Astrocyte (in vitro differentiated cells and primary cell): ENCODE measurements around the gene GALNT2. TPM values are rescaled to one million over a fixed set of nuclear protein-coding genes. Genes with fewer than 3 reads are reported as not detected.

Experiments
- DNase-seq: peaks from one replicate; pipeline ENCODE4 v3.0.0-alpha.2; 2010; ENCODE audit warnings: low read depth
- FAIRE-seq: peaks from 2 replicates; lab custom pipeline; 2011; peaks lifted over from hg19 to GRCh38; lab: Jason Lieb, UNC
- H2AFZ ChIP-seq: 2 replicates; pipeline ENCODE4 v1.6.0; 2012; ENCODE audit warnings: low read depth, low read length, inconsistent platforms
- H3K27ac ChIP-seq: 2 replicates; pipeline ENCODE4 v1.5.1; 2011; ENCODE audit warnings: low read depth, low read length, inconsistent platforms
- H3K27me3 ChIP-seq: 2 replicates; pipeline ENCODE4 v1.6.0; 2011; ENCODE audit warnings: low read length, inconsistent platforms; ENCODE audit not compliant: insufficient read depth
- H3K36me3 ChIP-seq: 2 replicates; pipeline ENCODE4 v1.5.1; 2011; ENCODE audit warnings: low read length, inconsistent platforms; ENCODE audit not compliant: insufficient read depth
- H3K4me1 ChIP-seq: 2 replicates; pipeline ENCODE4 v1.5.1; 2011; ENCODE audit warnings: low read length, inconsistent platforms; ENCODE audit not compliant: insufficient read depth
- H3K4me2 ChIP-seq: 2 replicates; pipeline ENCODE4 v1.6.0; 2012; ENCODE audit warnings: low read length, inconsistent platforms
- H3K4me3 ChIP-seq: 2 replicates; pipeline ENCODE4 v1.5.1; 2011; ENCODE audit warnings: low read depth, mild to moderate bottlenecking, low read length, inconsistent platforms; ENCODE audit not compliant: insufficient read depth
- H3K79me2 ChIP-seq: 2 replicates; pipeline ENCODE4 v1.6.0; 2012; ENCODE audit warnings: mild to moderate bottlenecking, low read length, inconsistent platforms; ENCODE audit not compliant: insufficient read depth
- H3K9ac ChIP-seq: 2 replicates; pipeline ENCODE4 v1.6.0; 2012; ENCODE audit warnings: mild to moderate bottlenecking, low read length, inconsistent platforms
- H3K9me3 ChIP-seq: 2 replicates; pipeline ENCODE4 v1.5.1; 2012; ENCODE audit warnings: low read depth, mild to moderate bottlenecking, low read length, inconsistent platforms; ENCODE audit not compliant: insufficient read depth
- H4K20me1 ChIP-seq: 2 replicates; pipeline ENCODE4 v1.6.0; 2012; ENCODE audit warnings: low read length, inconsistent platforms; ENCODE audit not compliant: insufficient read depth
- H3K27ac Mint-ChIP-seq: one replicate; pipeline ENCODE4 v1.8.0; 2021; ENCODE audit warnings: mild to moderate bottlenecking, mixed read lengths; ENCODE audit not compliant: unreplicated experiment
- H3K27me3 Mint-ChIP-seq: one replicate; pipeline ENCODE4 v1.8.0; 2021; ENCODE audit warnings: low read depth, mixed read lengths; ENCODE audit not compliant: unreplicated experiment
- H3K36me3 Mint-ChIP-seq: one replicate; pipeline ENCODE4 v1.8.0; 2021; ENCODE audit warnings: low read depth, mixed read lengths; ENCODE audit not compliant: unreplicated experiment
- H3K4me1 Mint-ChIP-seq: one replicate; pipeline ENCODE4 v1.8.0; 2021; ENCODE audit warnings: low read depth, mixed read lengths; ENCODE audit not compliant: unreplicated experiment
- H3K4me3 Mint-ChIP-seq: one replicate; pipeline ENCODE4 v1.8.0; 2021; ENCODE audit warnings: mild to moderate bottlenecking, moderate library complexity, mixed read lengths; ENCODE audit not compliant: unreplicated experiment
- H3K9me3 Mint-ChIP-seq: one replicate; pipeline ENCODE4 v1.8.0; 2021; ENCODE audit warnings: mild to moderate bottlenecking, mixed read lengths; ENCODE audit not compliant: unreplicated experiment
- EZH2 ChIP-seq: IDR thresholded peaks from 2 replicates; pipeline ENCODE4 v1.6.1; 2012; ENCODE audit warnings: mild to moderate bottlenecking, low read length, inconsistent platforms; ENCODE audit not compliant: insufficient read depth
- total RNA-seq: library from RNA; stranded (reverse); gene quantifications from 2 replicates; pipeline ENCODE4 v1.2.1, GENCODE V29; 2021
- TF ChIP-seq, protein P1 (sequence below): IDR thresholded peaks from 2 replicates; pipeline ENCODE4 v1.5.1; 2011; ENCODE audit warnings: low read depth, mild to moderate bottlenecking, inconsistent platforms, low read length, moderate library complexity; ENCODE audit not compliant: insufficient read depth

GALNT2 gene
- total RNA-seq, 1 donor from 2014 or later: 507 TPM

DNA sequence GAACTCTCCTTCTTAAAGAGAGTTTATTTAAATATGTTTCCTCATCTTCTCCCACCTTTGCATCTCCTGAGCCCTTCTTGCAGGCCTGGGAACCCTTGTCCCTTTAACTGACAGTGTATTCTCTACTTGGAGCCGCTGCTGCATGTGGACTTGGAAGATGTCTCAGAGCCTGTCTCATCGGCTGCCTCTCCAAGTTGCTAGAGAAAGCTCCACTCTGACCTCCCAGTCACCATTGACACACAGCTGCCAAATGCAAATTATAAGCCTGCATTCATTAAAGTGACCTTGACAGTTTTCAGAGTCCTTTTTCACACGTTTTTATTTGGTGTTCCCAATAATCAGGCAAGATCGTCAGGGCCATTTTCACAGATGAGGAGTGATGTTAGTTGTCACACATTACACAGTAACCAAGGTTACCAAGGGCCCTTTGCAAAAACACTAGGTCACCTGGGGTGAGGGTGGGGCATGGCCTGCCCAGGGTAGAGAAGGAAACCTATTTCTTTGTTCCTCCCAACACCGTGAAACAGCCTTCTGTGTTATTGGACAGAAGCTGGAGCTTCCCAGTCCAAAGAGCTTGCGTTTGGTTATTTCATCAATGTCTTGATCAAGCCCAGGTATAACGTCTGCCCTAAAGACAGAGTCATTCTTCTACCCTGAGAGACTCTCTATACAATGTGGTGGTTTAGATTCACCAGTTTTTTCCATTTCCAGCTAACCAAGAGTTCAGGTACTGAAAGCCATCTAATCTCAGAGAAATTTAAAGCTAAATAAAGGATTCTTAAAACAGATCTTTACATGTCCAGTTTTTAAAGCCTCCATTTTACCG lies 164.1 kb downstream of the GALNT2 start:
- H4K20me1 ChIP-seq: peaks cover 44% of the 10 kb centered on the region
- H3K9me3 ChIP-seq: no peaks in the 10 kb centered on the region
- H3K4me2 ChIP-seq: peak overlapping the region; percentile 66
- H3K4me1 Mint-ChIP-seq: peaks cover 29% of the 10 kb centered on the region
- peak overlapping the region; percentile 45 for H3K27ac ChIP-seq
- H3K27ac Mint-ChIP-seq: no peak overlapping the region
- peak overlapping the region; percentile 22 for H3K4me3 Mint-ChIP-seq
- DNase-seq (no peak), FAIRE-seq (no peak)
- no peaks in the 10 kb centered on the region for H3K27me3 ChIP-seq
- H3K79me2 ChIP-seq: peaks cover 15% of the 10 kb centered on the region
- H2AFZ ChIP-seq: no peak overlapping the region
- peaks cover 27% of the 10 kb centered on the region for H3K36me3 Mint-ChIP-seq
- H3K4me3 ChIP-seq: no peak overlapping the region
- peaks cover 2% of the 10 kb centered on the region for H3K36me3 ChIP-seq
- no peak overlapping the region for H3K9ac ChIP-seq
- H3K27me3 Mint-ChIP-seq: no peaks in the 10 kb centered on the region
- TF ChIP-seq, protein P1, sequence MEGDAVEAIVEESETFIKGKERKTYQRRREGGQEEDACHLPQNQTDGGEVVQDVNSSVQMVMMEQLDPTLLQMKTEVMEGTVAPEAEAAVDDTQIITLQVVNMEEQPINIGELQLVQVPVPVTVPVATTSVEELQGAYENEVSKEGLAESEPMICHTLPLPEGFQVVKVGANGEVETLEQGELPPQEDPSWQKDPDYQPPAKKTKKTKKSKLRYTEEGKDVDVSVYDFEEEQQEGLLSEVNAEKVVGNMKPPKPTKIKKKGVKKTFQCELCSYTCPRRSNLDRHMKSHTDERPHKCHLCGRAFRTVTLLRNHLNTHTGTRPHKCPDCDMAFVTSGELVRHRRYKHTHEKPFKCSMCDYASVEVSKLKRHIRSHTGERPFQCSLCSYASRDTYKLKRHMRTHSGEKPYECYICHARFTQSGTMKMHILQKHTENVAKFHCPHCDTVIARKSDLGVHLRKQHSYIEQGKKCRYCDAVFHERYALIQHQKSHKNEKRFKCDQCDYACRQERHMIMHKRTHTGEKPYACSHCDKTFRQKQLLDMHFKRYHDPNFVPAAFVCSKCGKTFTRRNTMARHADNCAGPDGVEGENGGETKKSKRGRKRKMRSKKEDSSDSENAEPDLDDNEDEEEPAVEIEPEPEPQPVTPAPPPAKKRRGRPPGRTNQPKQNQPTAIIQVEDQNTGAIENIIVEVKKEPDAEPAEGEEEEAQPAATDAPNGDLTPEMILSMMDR: no peak
- TF ChIP-seq EZH2: no peak
- no peaks in the 10 kb centered on the region for H3K9me3 Mint-ChIP-seq
- H3K4me1 ChIP-seq: peaks cover 12% of the 10 kb centered on the region

DNA sequence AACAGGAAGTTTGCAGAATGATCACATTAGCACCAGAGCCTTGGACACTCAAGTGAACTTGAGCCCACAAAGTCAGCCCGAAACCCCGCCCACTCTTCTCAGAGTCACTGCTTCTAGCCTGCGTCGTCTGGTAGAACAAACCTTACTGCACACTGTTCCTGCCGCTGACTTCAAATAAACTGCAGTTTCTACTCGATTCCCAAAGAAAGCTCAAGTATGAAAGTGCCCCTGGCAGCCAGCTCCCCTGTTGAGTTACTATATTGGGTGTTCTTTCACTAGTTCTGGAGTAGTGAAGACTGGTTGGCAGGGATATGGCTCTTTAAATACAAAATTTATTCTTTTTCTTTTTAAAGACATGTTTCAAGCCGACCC lies 164.7 kb downstream of the GALNT2 start:
- no peak for TF ChIP-seq EZH2
- TF ChIP-seq, protein P1: no peak
- peaks cover 40% of the 10 kb centered on the region for H4K20me1 ChIP-seq
- H3K4me1 ChIP-seq: peaks cover 15% of the 10 kb centered on the region
- Mint-ChIP-seq H3K27me3 (no peaks in the 10 kb centered on the region), H3K36me3 (peaks cover 31% of the 10 kb centered on the region), H3K4me1 (peaks cover 23% of the 10 kb centered on the region), H3K27ac (no peak overlapping the region), H3K9me3 (no peaks in the 10 kb centered on the region), H3K4me3 (peak overlapping the region; percentile 22)
- FAIRE-seq: no peak
- peak; percentile 60 for DNase-seq
- no peak overlapping the region for H2AFZ ChIP-seq
- peak overlapping the region; percentile 24 for H3K9ac ChIP-seq
- peaks cover 14% of the 10 kb centered on the region for H3K79me2 ChIP-seq
- H3K27me3 ChIP-seq: no peaks in the 10 kb centered on the region
- H3K4me2 ChIP-seq: peak overlapping the region; percentile 66
- peak overlapping the region; percentile 27 for H3K4me3 ChIP-seq
- H3K9me3 ChIP-seq: no peaks in the 10 kb centered on the region
- H3K27ac ChIP-seq: peak overlapping the region; percentile 45
- H3K36me3 ChIP-seq: peaks cover 2% of the 10 kb centered on the region

DNA sequence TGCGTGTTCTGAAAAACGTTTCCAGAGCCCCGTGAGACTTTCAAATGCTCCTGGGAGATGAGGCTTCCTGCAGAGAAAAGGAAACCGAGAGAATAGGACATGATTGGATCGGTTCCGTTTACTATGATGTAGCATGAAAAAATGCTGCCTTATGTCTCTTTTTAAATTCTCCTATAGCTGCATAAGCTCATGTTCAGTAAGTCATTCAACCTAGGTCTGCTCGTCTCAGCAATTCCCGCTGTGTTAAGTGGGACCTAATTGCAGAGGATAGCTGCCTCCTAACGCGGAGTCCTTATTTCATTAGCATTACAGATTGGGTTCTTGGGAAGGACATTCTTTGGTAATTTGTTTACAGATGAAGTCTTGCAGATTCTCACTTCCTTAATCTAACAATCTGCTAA lies 165.3 kb downstream of the GALNT2 start:
- DNase-seq: no peak
- H3K4me3 Mint-ChIP-seq: no peak overlapping the region
- H3K79me2 ChIP-seq: peaks cover 14% of the 10 kb centered on the region

More for the DNA sequence above, 165.3 kb downstream of the GALNT2 start:
- Mint-ChIP-seq H3K4me1 (peaks cover 29% of the 10 kb centered on the region), H3K27me3 (no peaks in the 10 kb centered on the region), H3K36me3 (peaks cover 37% of the 10 kb centered on the region), H3K9me3 (no peaks in the 10 kb centered on the region), H3K27ac (no peak overlapping the region)
- H3K36me3 ChIP-seq: peaks cover 2% of the 10 kb centered on the region
- peaks cover 18% of the 10 kb centered on the region for H3K4me1 ChIP-seq
- H4K20me1 ChIP-seq: peaks cover 45% of the 10 kb centered on the region
- H3K4me3 ChIP-seq: no peak overlapping the region
- peak overlapping the region; percentile 24 for H3K9ac ChIP-seq
- no peaks in the 10 kb centered on the region for H3K9me3 ChIP-seq
- H3K27ac ChIP-seq: no peak overlapping the region
- TF ChIP-seq EZH2: no peak
- TF ChIP-seq, protein P1: no peak
- no peaks in the 10 kb centered on the region for H3K27me3 ChIP-seq
- no peak overlapping the region for H2AFZ ChIP-seq
- H3K4me2 ChIP-seq: peak overlapping the region; percentile 66
- no peak for FAIRE-seq
